IPS DF 6.9 (cell line): ENCODE data around the gene PDGFRA.

Experiments used
- DNase-seq: peaks from one replicate; pipeline ENCODE4 v3.0.0-alpha.2; 2013; ENCODE audit warnings: low read depth, low spot score
- H3K27ac ChIP-seq: one replicate; pipeline ENCODE4 v1.5.1; 2013; ENCODE audit warnings: low read length, control low read depth
- H3K27me3 ChIP-seq: 2 replicates; pipeline ENCODE4 v1.6.1; 2013; ENCODE audit warnings: mild to moderate bottlenecking, low read length; ENCODE audit not compliant: control insufficient read depth, insufficient read depth
- H3K36me3 ChIP-seq: 2 replicates; pipeline ENCODE4 v1.6.1; 2013; ENCODE audit warnings: low read length; ENCODE audit not compliant: control insufficient read depth, insufficient read depth
- H3K4me1 ChIP-seq: 2 replicates; pipeline ENCODE4 v1.6.1; 2013; ENCODE audit warnings: low read length; ENCODE audit not compliant: control insufficient read depth, insufficient read depth
- H3K4me3 ChIP-seq: 2 replicates; pipeline ENCODE4 v1.5.1; 2013; ENCODE audit warnings: mild to moderate bottlenecking, low read length
- H3K9me3 ChIP-seq: 2 replicates; pipeline ENCODE4 v1.6.1; 2013; ENCODE audit warnings: low read length, inconsistent platforms; ENCODE audit not compliant: control insufficient read depth, insufficient read depth
- WGBS: extraction: QIAGEN DNeasy Blood & Tissue Kit; methylation state at CpG from one replicate; pipeline ENCODE4 v1.1.7; 2013; ENCODE audit warnings: mixed read lengths, missing lambda C conversion rate; ENCODE audit not compliant: insufficient read length, insufficient coverage; 5-methylcytosine and 5-hydroxymethylcytosine counted together

The PDGFRA gene

GRCh38 chr4:54256491-54257486 lies 27.7 kb downstream of the PDGFRA start:
- no CpG with 5 or more reads among the region's 11 CpGs for WGBS

GRCh38 chr4:54265366-54265765 lies 36.3 kb downstream of the PDGFRA start:
- Histone ChIP-seq H3K36me3 (no peaks in the 10 kb centered on the region), H3K27ac (no peak overlapping the region), H3K4me1 (no peaks in the 10 kb centered on the region), H3K4me3 (no peak overlapping the region), H3K27me3 (no peaks in the 10 kb centered on the region), H3K9me3 (no peaks in the 10 kb centered on the region)
- DNase-seq = no peak
- WGBS = no CpG with 5 or more reads among the region's 4 CpGs

More at GRCh38 chr4:54256491-54257486, 27.7 kb downstream of the PDGFRA start:
- Histone ChIP-seq H3K9me3 (no peaks in the 10 kb centered on the region), H3K36me3 (no peaks in the 10 kb centered on the region), H3K27me3 (no peaks in the 10 kb centered on the region), H3K27ac (no peak overlapping the region), H3K4me1 (no peaks in the 10 kb centered on the region; the same call in 1 of the 2 replicates), H3K4me3 (no peak overlapping the region)
- no peak for DNase-seq

- Histone ChIP-seq H3K36me3 (no peaks in the 10 kb centered on the region), H3K4me1 (no peaks in the 10 kb centered on the region), H3K27me3 (no peaks in the 10 kb centered on the region), H3K4me3 (no peak overlapping the region), H3K9me3 (no peaks in the 10 kb centered on the region), H3K27ac (no peak overlapping the region)
- no peak for DNase-seq
These were observed 39.1 kb downstream of the PDGFRA start for GRCh38 chr4:54268151-54268550.

- no peaks in the 10 kb centered on the region for H3K9me3 ChIP-seq
- DNase-seq = no peak
- H3K27ac ChIP-seq = no peak overlapping the region
- H3K4me1 ChIP-seq = no peaks in the 10 kb centered on the region
- H3K36me3 ChIP-seq = no peaks in the 10 kb centered on the region
- H3K4me3 ChIP-seq = no peak overlapping the region
- no peaks in the 10 kb centered on the region for H3K27me3 ChIP-seq
These were observed 42.4 kb downstream of the PDGFRA start for GRCh38 chr4:54271464-54271863.

- no peaks in the 10 kb centered on the region for H3K27me3 ChIP-seq
- no peak for DNase-seq
- no CpG with 5 or more reads among the region's 3 CpGs for WGBS
These were observed 43.0 kb downstream of the PDGFRA start for GRCh38 chr4:54272051-54272450.

GRCh38 chr4:54274264-54274663 lies 45.2 kb downstream of the PDGFRA start:
- Histone ChIP-seq H3K9me3 (no peaks in the 10 kb centered on the region), H3K36me3 (no peaks in the 10 kb centered on the region), H3K4me3 (no peak overlapping the region), H3K27me3 (no peaks in the 10 kb centered on the region), H3K4me1 (peaks cover 3% of the 10 kb centered on the region; the same call in 1 of the 2 replicates), H3K27ac (no peak overlapping the region)
- DNase-seq = no peak
- no CpG with 5 or more reads among the region's 3 CpGs for WGBS

More at GRCh38 chr4:54272051-54272450, 43.0 kb downstream of the PDGFRA start:
- Histone ChIP-seq H3K4me3 (no peak overlapping the region), H3K27ac (no peak overlapping the region), H3K9me3 (no peaks in the 10 kb centered on the region), H3K4me1 (no peaks in the 10 kb centered on the region), H3K36me3 (no peaks in the 10 kb centered on the region)

- Histone ChIP-seq H3K27me3 (no peaks in the 10 kb centered on the region), H3K4me3 (no peak overlapping the region), H3K27ac (no peak overlapping the region), H3K36me3 (no peaks in the 10 kb centered on the region), H3K4me1 (peaks cover 3% of the 10 kb centered on the region; the same call in 1 of the 2 replicates), H3K9me3 (no peaks in the 10 kb centered on the region)
- no CpG with 5 or more reads among the region's 3 CpGs for WGBS
- DNase-seq = no peak
These were observed 45.9 kb downstream of the PDGFRA start for GRCh38 chr4:54274795-54275665.

GRCh38 chr4:54276641-54277430 lies 47.7 kb downstream of the PDGFRA start:
- no peak overlapping the region for H3K27ac ChIP-seq
- H3K27me3 ChIP-seq = no peaks in the 10 kb centered on the region
- DNase-seq = no peak
- WGBS = no CpG with 5 or more reads among the region's 20 CpGs
- no peak overlapping the region; the same call in 1 of the 2 replicates for H3K4me3 ChIP-seq
- no peaks in the 10 kb centered on the region for H3K9me3 ChIP-seq
- H3K4me1 ChIP-seq = peaks cover 3% of the 10 kb centered on the region; the same call in 1 of the 2 replicates
- no peaks in the 10 kb centered on the region for H3K36me3 ChIP-seq

- H3K4me1 ChIP-seq = peaks cover 3% of the 10 kb centered on the region; the same call in 1 of the 2 replicates
- no CpG with 5 or more reads among the region's 1 CpG for WGBS
- no peak overlapping the region for H3K27ac ChIP-seq
- H3K4me3 ChIP-seq = no peak overlapping the region
- H3K27me3 ChIP-seq = no peaks in the 10 kb centered on the region
- H3K36me3 ChIP-seq = no peaks in the 10 kb centered on the region; the same call in 1 of the 2 replicates
- H3K9me3 ChIP-seq = no peaks in the 10 kb centered on the region; the same call in 1 of the 2 replicates
- DNase-seq = no peak
These were observed 48.6 kb downstream of the PDGFRA start for GRCh38 chr4:54277691-54278090.

- no peak for DNase-seq
- H3K27ac ChIP-seq = no peak overlapping the region
- no peaks in the 10 kb centered on the region; the same call in 1 of the 2 replicates for H3K36me3 ChIP-seq
- peaks cover 1% of the 10 kb centered on the region for H3K9me3 ChIP-seq
- peaks cover 3% of the 10 kb centered on the region; the same call in 1 of the 2 replicates for H3K4me1 ChIP-seq
- H3K4me3 ChIP-seq = no peak overlapping the region
- no CpG with 5 or more reads among the region's 2 CpGs for WGBS
- H3K27me3 ChIP-seq = no peaks in the 10 kb centered on the region
These were observed 49.1 kb downstream of the PDGFRA start for GRCh38 chr4:54278216-54278615.
